H1 (cell line): Measurements from ENCODE around the gene RHOBTB1. TPM values are rescaled to one million over a fixed set of nuclear protein-coding genes. Genes with fewer than 3 reads are reported as not detected.

ENCODE experiments used
- CTCF ChIA-PET: fragments of 300-600 bp; sonication (Branson Sonifier 250); formaldehyde crosslinking; loops from one replicate; lab custom pipeline; 2021; ENCODE audit not compliant: partially characterized antibody; lab: Charles Lee
- POLR2A ChIA-PET: fragments of 300-600 bp; sonication (Branson Sonifier 250); formaldehyde crosslinking; loops from one replicate; lab custom pipeline; 2021; ENCODE audit warnings: inconsistent platforms; ENCODE audit not compliant: partially characterized antibody; lab: Charles Lee
- DNase-seq, 2 experiments: peaks; one replicate each; pipeline versions ENCODE4 v3.0.0 to v3.0.0-alpha.2; 2010 to 2022; ENCODE audit warnings: low spot score in 2 of 2, low read depth in 1 of 2, mixed read lengths in 1 of 2
- FAIRE-seq: peaks from 2 replicates; lab custom pipeline; 2011; peaks lifted over from hg19 to GRCh38; lab: Jason Lieb, UNC
- H2AFZ ChIP-seq: 2 replicates; pipeline ENCODE4 v1.8.1; 2012; ENCODE audit warnings: low read length, inconsistent platforms
- H2AK5ac ChIP-seq: 2 replicates; pipeline ENCODE4 v1.6.1; 2013; ENCODE audit warnings: low read depth, low read length
- H2BK120ac ChIP-seq: replicated peaks from 2 replicates; pipeline ENCODE3; 2013; ENCODE audit warnings: low read depth, low read length, inconsistent platforms
- H2BK12ac ChIP-seq: 2 replicates; pipeline ENCODE4 v1.6.1; 2013; ENCODE audit warnings: low read depth, low read length
- H2BK15ac ChIP-seq: 2 replicates; pipeline ENCODE4 v1.6.1; 2013; ENCODE audit warnings: low read length
- H2BK20ac ChIP-seq: 2 replicates; pipeline ENCODE4 v1.6.1; 2013; ENCODE audit warnings: low read length
- H2BK5ac ChIP-seq: 2 replicates; pipeline ENCODE4 v1.6.1; 2013; ENCODE audit warnings: low read depth, low read length
- H3K14ac ChIP-seq: 2 replicates; pipeline ENCODE4 v1.6.1; 2013; ENCODE audit warnings: inconsistent platforms; ENCODE audit not compliant: insufficient read length
- H3K18ac ChIP-seq: 2 replicates; pipeline ENCODE4 v1.6.1; 2013; ENCODE audit warnings: low read length; ENCODE audit errors: extremely low read depth
- H3K23ac ChIP-seq: 2 replicates; pipeline ENCODE4 v1.6.1; 2013; ENCODE audit warnings: inconsistent platforms; ENCODE audit not compliant: insufficient read length
- H3K23me2 ChIP-seq: 2 replicates; pipeline ENCODE4 v1.6.1; 2013; ENCODE audit warnings: low read depth, low read length
- H3K27ac ChIP-seq: 2 replicates; pipeline ENCODE4 v1.6.1; 2011; ENCODE audit warnings: low read depth, low read length, inconsistent platforms
- H3K27me3 ChIP-seq, 4 experiments: replicated peaks in 1 of 4; 1 replicate in 1 of 4; 2 replicates in 3 of 4; pipeline versions ENCODE4 v1.6.1 to v1.8.1; 2011 to 2013; ENCODE audit warnings: low read length in 3 of 4, mild to moderate bottlenecking in 3 of 4, inconsistent platforms in 2 of 4, mixed read lengths in 2 of 4, moderate library complexity in 1 of 4; ENCODE audit not compliant: control insufficient read depth in 3 of 4, insufficient read depth in 3 of 4; ENCODE audit errors: extremely low read depth in 1 of 4
- H3K36me3 ChIP-seq, 4 experiments: 2 replicates each; pipeline versions ENCODE4 v1.6.1 to v1.8.1; 2011 to 2013; ENCODE audit warnings: mild to moderate bottlenecking in 4 of 4, low read length in 3 of 4, moderate library complexity in 2 of 4, control low read depth in 1 of 4, inconsistent platforms in 1 of 4; ENCODE audit not compliant: insufficient read depth in 4 of 4, control insufficient read depth in 2 of 4
- H3K4ac ChIP-seq: replicated peaks from 2 replicates; pipeline ENCODE3; 2013; ENCODE audit warnings: low read length, low read depth, mixed read lengths, inconsistent platforms; ENCODE audit not compliant: insufficient read length
- H3K4me1 ChIP-seq, 4 experiments: replicated peaks in 1 of 4; 1 replicate in 1 of 4; 2 replicates in 3 of 4; pipeline versions ENCODE4 v1.6.1 to v1.8.1; 2011 to 2013; ENCODE audit warnings: low read length in 3 of 4, inconsistent platforms in 2 of 4, mixed read lengths in 1 of 4; ENCODE audit not compliant: insufficient read depth in 4 of 4, control insufficient read depth in 3 of 4
- H3K4me2 ChIP-seq, 2 experiments: 2 replicates each; pipeline versions ENCODE4 v1.6.1 to v1.8.1; 2011 to 2013; ENCODE audit warnings: low read depth in 2 of 2, low read length in 2 of 2, control low read depth in 1 of 2, inconsistent platforms in 1 of 2, mild to moderate bottlenecking in 1 of 2; ENCODE audit not compliant: insufficient read depth in 1 of 2
- H3K4me3 ChIP-seq, 4 experiments: fragments of 200-600, 300-600 bp in 1 of 4; sonication (generic), shearing (Covaris generic), sonication (Bioruptor Twin) in 1 of 4; 2 replicates each; pipeline versions ENCODE4 v1.5.1 to v1.8.1; 2011 to 2016; ENCODE audit warnings: low read length in 4 of 4, low read depth in 3 of 4, control low read depth in 2 of 4, inconsistent platforms in 2 of 4, mild to moderate bottlenecking in 2 of 4, mixed read lengths in 1 of 4, moderate library complexity in 1 of 4; ENCODE audit not compliant: insufficient read depth in 2 of 4; ENCODE audit errors: extremely low read depth in 1 of 4
- H3K56ac ChIP-seq: replicated peaks from 2 replicates; pipeline ENCODE3; 2013; ENCODE audit warnings: low read depth, mild to moderate bottlenecking, mixed read lengths, low read length, inconsistent platforms; ENCODE audit not compliant: insufficient read length
- H3K79me1 ChIP-seq: 2 replicates; pipeline ENCODE4 v1.6.1; 2013; ENCODE audit warnings: low read depth, low read length, control low read depth
- H3K79me2 ChIP-seq, 2 experiments: 2 replicates each; pipeline versions ENCODE4 v1.6.1 to v1.8.1; 2012 to 2013; ENCODE audit warnings: low read length in 2 of 2, mild to moderate bottlenecking in 2 of 2, inconsistent platforms in 1 of 2; ENCODE audit not compliant: insufficient read depth in 2 of 2, control insufficient read depth in 1 of 2
- H3K9ac ChIP-seq, 4 experiments: replicated peaks in 1 of 4; 1 replicate in 1 of 4; 2 replicates in 3 of 4; pipeline versions ENCODE4 v1.6.1 to v1.8.1; 2011 to 2013; ENCODE audit warnings: low read depth in 3 of 4, low read length in 3 of 4, control low read depth in 2 of 4, mild to moderate bottlenecking in 2 of 4, moderate library complexity in 2 of 4, inconsistent platforms in 1 of 4; ENCODE audit errors: extremely low read depth in 1 of 4
- H3K9me3 ChIP-seq, 2 experiments: 2 replicates each; pipeline versions ENCODE4 v1.6.1 to v1.8.1; 2012 to 2013; ENCODE audit warnings: mild to moderate bottlenecking in 2 of 2, moderate library complexity in 2 of 2, control low read depth in 1 of 2, inconsistent platforms in 1 of 2, low read depth in 1 of 2, low read length in 1 of 2, mixed read lengths in 1 of 2; ENCODE audit not compliant: insufficient read depth in 2 of 2
- H4K20me1 ChIP-seq, 2 experiments: replicated peaks in 1 of 2; 2 replicates each; pipeline versions ENCODE3 to v1.8.1; 2011 to 2013; ENCODE audit warnings: inconsistent platforms in 2 of 2, low read length in 2 of 2, mild to moderate bottlenecking in 1 of 2; ENCODE audit not compliant: insufficient read depth in 2 of 2, control insufficient read depth in 1 of 2
- H4K5ac ChIP-seq: 2 replicates; pipeline ENCODE4 v1.6.1; 2013; ENCODE audit warnings: low read length, low read depth, mixed read lengths, inconsistent platforms; ENCODE audit not compliant: insufficient read length
- H4K8ac ChIP-seq: 2 replicates; pipeline ENCODE4 v1.8.0; 2013; ENCODE audit warnings: mild to moderate bottlenecking, moderate library complexity, low read length, inconsistent platforms; ENCODE audit not compliant: insufficient read depth; ENCODE audit errors: extremely low read depth
- H4K91ac ChIP-seq: replicated peaks from 2 replicates; pipeline ENCODE3; 2013; ENCODE audit warnings: low read length, mixed read lengths, inconsistent platforms; ENCODE audit not compliant: insufficient read length
- CHD1 ChIP-seq: IDR thresholded peaks from 2 replicates; pipeline ENCODE4 v1.6.1; 2012; ENCODE audit warnings: low read depth, low read length, improper control_type of control experiment
- TAF1 ChIP-seq: IDR thresholded peaks from 2 replicates; pipeline ENCODE4 v1.6.1; 2011; ENCODE audit warnings: mild to moderate bottlenecking, low read depth, low read length
- TBP ChIP-seq: IDR thresholded peaks from 2 replicates; pipeline ENCODE4 v1.6.1; 2011; ENCODE audit warnings: low read depth, low read length, improper control_type of control experiment
- WGBS, 2 experiments: shearing (Covaris generic) in 1 of 2; methylation state at CpG; one replicate each; pipeline versions ENCODE4 v1.1.6 to v1.1.7; 2013 to 2015; ENCODE audit warnings: low lambda C conversion rate in 2 of 2, mixed read lengths in 2 of 2, inconsistent platforms in 1 of 2, low coverage in 1 of 2, missing lambda C conversion rate in 1 of 2; ENCODE audit not compliant: insufficient replicate concordance in 2 of 2, insufficient coverage in 1 of 2, insufficient read length in 1 of 2; ENCODE audit errors: extremely low coverage in 1 of 2, missing lambda C conversion rate in 1 of 2; 5-methylcytosine and 5-hydroxymethylcytosine counted together
- polyA plus RNA-seq, 7 experiments: library from polyadenylated mRNA; depleted of rRNA in 3 of 7; stranded (reverse) in 5 of 7; unstranded in 2 of 7; fragments of >200 nt in 5 of 7; fragments of 200-250 nt in 2 of 7; gene quantifications; 1 replicate in 5 of 7; 2 replicates in 1 of 7; 4 replicates in 1 of 7; pipeline versions ENCODE4 v1.2.1 to v1.2.3, GENCODE V29; 2011 to 2013; ENCODE audit warnings: missing spikeins in 2 of 7, mixed read lengths in 2 of 7
- total RNA-seq: library from RNA; stranded (reverse); fragmentation: NEBNext Ultra II Directional; extraction: Animal tissue kit (Norgen Biotek cat#: 25700); gene quantifications from 2 replicates; pipeline ENCODE4 v1.2.1, GENCODE V29; 2021

RHOBTB1 gene
- total and polyA plus RNA-seq, 2 of the 8 experiments (the other 6 are each of a cell fraction or from before 2014, with no cell fraction given): 6.1 to 7.4 TPM

- H3K23ac ChIP-seq: no peak overlapping the region
- no peak overlapping the region for H3K4ac ChIP-seq
- H3K27ac ChIP-seq: no peak overlapping the region
- no peaks in the 10 kb centered on the region for H4K20me1 ChIP-seq
- no peak overlapping the region for H2BK20ac ChIP-seq
- no peaks in the 10 kb centered on the region for H3K79me1 ChIP-seq
- H4K8ac ChIP-seq: no peak overlapping the region
- no peak overlapping the region for H2BK15ac ChIP-seq
- H4K5ac ChIP-seq: no peak overlapping the region
- no peak overlapping the region for H4K91ac ChIP-seq
- no peak overlapping the region for H2BK120ac ChIP-seq
- no peak overlapping the region for H2AFZ ChIP-seq
- H3K4me2 ChIP-seq: peak overlapping the region in 1 of 2 experiments; percentile 97; a peak in 1 of 4 replicates
- 77% methylated on average over 2 of the region's 2 CpGs; no CpG with 5 or more reads in 1 of the 2 experiments for WGBS, 2 experiments
- H2BK5ac ChIP-seq: no peak overlapping the region
- no peaks in the 10 kb centered on the region for H3K9me3 ChIP-seq
- no peak overlapping the region for H2AK5ac ChIP-seq
- H3K14ac ChIP-seq: no peak overlapping the region
- H3K79me2 ChIP-seq: no peaks in the 10 kb centered on the region
- no peaks in the 10 kb centered on the region for H3K36me3 ChIP-seq
- POLR2A ChIA-PET: interaction anchor here (1.0 to 2.3 kb wide), 6 partner anchors 10 to 122 kb away, joined by 3 to 12 read pairs (median 6); no protein-coding TSS in a partner anchor
- H3K9ac ChIP-seq: no peak overlapping the region
- H3K56ac ChIP-seq: no peak overlapping the region
- CTCF ChIA-PET: interaction anchor here (0.6 to 1.7 kb wide), 5 partner anchors 19 to 506 kb away, joined by 3 read pairs; no protein-coding TSS in a partner anchor
- H3K4me1 ChIP-seq: peaks cover 3 to 9% (median 5%) of the 10 kb centered on the region in 4 experiments; a peak in 6 of 7 replicates
- H3K18ac ChIP-seq: no peak overlapping the region
- DNase-seq (no peak), FAIRE-seq (no peak)
- peaks cover 15% of the 10 kb centered on the region for H3K23me2 ChIP-seq
- H2BK12ac ChIP-seq: no peak overlapping the region
- H3K4me3 ChIP-seq: peak overlapping the region in 1 of 4 experiments; percentile 69; a peak in 1 of 8 replicates
- H3K27me3 ChIP-seq: peaks cover 0 to 13% (median 9%) of the 10 kb centered on the region in 4 experiments; a peak in 5 of 7 replicates
- TF ChIP-seq TAF1 (no peak), CHD1 (no peak), TBP (no peak)
Observed at GRCh38 chr10:60942134-60942787, 1.7 kb downstream of the RHOBTB1 start.
